ENCODE results near the gene LHPP.

LHPP gene

DNA sequence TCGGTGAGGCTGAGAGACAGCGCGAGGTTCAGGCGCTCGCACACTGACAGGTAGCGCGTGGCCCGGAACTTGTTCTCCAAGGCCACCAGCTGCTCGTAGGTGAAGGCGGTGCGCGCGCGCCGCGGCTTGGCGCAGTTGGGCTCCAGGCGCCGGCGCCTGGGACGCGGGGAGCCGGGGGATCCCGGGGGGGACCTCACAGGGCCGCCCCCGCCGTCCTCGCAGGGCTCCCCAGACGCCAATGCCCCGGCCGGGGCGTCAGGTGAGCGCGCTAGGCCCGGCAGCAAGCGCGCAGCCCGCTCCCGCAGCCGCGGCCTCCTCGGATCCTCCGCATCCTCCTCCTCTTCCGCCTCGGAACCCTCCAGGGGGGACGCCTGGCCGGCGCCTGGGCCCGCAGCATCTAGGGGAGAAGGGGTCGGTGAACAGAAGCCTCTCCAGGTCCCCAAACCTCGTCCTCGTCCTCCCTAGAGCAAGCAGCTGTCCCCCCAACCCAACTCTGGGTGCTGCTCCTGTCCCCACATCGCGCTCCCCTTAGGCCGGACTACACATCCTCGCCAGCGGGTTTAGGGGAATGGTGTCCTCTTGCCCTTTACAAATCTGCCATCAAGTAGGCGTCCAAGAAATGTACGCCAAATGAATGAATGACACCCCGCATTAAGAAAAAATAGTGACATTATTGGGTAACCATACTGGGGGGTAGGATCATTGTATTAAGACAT, 13.7 kb upstream of the LHPP start:
- no peak for DNase-seq (ENCODE audit: low read depth in 2 of 2)

- no peak for DNase-seq (ENCODE audit: low read depth in 2 of 2)
Measured at GRCh38 chr10:124448696-124449169, 12.9 kb upstream of the LHPP start.

DNA sequence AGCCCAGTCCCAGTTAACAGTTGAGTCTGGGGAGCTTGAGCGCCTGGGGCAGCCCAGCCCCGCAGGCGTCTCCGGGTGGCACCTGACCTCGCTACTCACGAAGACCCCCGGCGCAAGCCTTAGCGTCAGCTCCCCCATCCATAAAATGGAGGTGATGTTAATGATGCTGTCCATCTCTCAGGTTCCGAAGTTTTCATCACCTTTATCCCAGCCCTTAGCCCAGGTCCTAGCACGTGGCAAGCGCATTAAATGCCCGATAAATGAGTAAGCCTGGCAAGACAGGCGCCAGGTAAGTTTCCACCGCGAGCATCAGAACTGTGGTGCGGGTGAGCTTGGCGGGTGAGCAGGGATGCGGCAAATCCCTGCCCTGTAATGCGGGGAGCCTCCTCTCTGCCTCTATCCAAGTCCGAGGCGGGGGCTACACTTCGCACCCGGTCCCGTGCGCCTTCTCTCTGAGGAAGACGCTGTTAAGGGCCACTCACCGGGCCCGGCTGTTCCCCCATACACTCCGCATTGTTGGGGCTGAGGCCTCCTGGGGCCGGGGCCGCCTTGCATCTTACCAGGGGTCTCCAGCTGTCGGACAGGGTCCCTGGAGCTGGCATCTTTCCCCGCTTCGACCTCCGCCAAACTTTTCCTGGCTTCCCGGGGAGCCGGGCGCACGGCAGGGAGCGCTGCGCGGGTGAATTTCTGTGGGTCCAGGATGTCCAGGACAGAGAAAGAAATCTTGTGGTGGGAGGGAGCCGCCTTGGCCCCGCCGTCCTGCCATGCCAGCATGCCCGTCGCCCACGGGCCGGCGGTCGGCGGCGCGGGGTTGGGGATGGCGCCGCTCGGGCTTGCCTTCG, 12.2 kb upstream of the LHPP start:
- DNase-seq (ENCODE audit: low read depth in 2 of 2): no peak

GRCh38 chr10:124450012-124450782, 11.4 kb upstream of the LHPP start, which contains the start of gene NKX1-2:
TSS of gene NKX1-2 (minus strand) at chr10:124450035. CDS start at chr10:124449943, 92 bp downstream.
- DNase-seq (ENCODE audit: low read depth in 2 of 2): no peak

- no peak for DNase-seq (ENCODE audit: low read depth in 2 of 2)
Measured at GRCh38 chr10:124450783-124451057, 10.9 kb upstream of the LHPP start.

DNA sequence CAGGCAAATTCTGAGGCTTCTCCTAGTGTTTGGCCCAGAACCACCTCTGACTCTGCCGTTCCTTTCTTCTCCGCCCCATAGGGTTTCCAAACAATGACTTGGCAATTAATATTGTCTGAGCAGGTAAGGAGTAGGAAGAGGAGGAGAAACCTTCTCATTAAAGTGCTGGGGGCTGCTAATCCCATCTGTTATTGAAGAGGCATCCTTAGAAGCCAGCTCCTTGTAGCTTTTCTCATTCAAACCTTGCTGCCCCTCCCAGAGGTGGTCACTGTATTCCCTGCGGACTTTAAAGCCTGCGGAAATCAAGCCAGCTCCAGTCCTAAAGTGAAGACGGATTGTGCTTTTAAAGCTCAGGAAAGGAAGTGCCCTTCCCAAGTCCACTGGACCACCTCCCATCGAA, 10.3 kb upstream of the LHPP start:
- DNase-seq (ENCODE audit: low read depth in 2 of 2): no peak

DNA sequence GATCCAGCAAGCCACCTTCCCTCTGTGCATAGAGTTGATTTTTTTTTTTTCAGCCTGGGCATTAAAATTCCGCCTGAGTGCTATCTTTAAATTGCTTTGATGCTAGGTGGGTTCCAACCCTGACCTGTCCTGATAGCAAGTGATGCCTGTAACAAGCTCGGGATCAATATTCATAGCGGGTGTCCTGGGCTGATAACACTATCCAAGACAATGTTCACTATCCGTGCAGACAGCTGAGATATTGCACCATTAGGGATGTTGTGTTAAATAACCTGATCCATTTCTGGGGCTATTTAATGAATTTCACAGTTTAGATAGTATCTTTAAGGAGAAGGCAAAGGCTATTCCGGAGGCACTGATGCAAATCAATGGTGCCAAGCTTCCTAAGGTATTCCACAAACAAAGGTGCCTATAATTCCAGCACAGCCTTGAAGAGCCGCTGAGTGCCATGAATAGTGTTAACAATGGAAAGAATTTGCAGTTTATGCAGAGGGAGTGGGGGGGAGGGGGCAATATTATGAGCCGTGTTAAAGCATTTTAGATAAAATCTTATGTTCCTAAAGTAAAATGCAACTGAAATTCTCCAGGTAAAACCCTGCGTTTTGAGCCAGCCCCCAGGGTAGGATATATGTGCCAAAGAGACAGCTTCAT, 7.5 kb upstream of the LHPP start:
- no peak for DNase-seq (ENCODE audit: low read depth in 2 of 2)

- DNase-seq (ENCODE audit: low read depth in 2 of 2): no peak
Measured at GRCh38 chr10:124455441-124455840, 6.2 kb upstream of the LHPP start.

DNA sequence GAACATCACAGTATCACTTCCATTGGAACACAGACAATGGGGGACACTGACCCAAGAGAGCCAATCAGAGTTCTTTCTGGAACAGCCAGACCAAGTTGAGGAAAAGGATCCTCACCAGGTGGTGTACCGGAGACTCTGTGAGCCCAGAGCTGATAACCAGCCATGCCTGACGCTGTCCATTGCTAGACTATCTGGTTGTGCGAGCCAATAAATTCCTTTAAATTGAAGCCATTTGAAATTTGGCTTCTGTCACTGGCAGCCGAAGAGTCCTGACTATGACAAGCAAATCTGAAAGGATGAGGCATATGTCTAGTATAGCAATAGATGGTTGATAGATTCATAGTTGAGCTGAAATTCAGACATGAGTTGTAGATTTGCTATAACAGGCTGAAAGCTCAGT, 3.1 kb upstream of the LHPP start:
- no peak for DNase-seq (ENCODE audit: low read depth in 2 of 2)

GRCh38 chr10:124458889-124459288, 2.7 kb upstream of the LHPP start:
- DNase-seq (ENCODE audit: low read depth in 2 of 2): no peak

DNA sequence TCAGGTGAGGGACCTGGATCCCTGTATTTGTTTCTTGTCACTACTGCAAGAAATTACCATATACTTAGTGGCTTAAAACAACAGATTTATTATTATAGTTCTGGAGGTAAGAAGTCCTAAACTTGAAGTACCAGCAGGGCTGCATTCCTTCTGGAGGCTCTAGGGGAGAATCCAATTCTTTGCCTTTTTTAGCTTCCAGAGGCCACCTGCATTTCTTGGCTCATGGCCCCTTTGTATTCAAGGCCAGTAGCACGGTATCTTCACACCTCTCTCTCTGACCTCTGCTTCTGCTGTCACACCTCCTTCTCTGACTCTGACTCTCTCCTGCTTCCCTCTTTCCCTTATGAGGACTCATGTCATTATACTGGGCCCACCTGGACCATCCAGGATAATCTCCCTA, 2.2 kb upstream of the LHPP start:
- no peak for DNase-seq (ENCODE audit: low read depth in 2 of 2)

- no peak for DNase-seq (ENCODE audit: low read depth in 2 of 2)
Measured at GRCh38 chr10:124460144-124460543, 1.5 kb upstream of the LHPP start.

DNA sequence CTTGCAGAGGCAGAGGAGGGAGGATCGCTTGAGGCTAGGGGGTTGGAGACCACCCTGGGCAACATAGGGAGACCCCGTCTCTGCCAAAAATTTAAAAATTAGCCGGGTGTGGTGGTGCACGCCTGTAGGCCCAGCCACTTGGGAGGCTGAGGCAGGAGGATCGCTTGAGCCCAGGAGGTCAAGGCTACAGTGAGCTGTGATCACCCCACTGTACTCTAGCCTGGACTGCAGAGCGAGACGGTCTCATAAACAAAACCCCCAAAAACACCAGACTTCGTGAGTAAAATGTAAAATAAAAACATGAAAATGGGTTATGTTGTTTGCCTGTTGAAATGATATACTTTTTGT, 699 bp downstream of the LHPP start:
- no peak for DNase-seq (ENCODE audit: low read depth in 2 of 2)

DNA sequence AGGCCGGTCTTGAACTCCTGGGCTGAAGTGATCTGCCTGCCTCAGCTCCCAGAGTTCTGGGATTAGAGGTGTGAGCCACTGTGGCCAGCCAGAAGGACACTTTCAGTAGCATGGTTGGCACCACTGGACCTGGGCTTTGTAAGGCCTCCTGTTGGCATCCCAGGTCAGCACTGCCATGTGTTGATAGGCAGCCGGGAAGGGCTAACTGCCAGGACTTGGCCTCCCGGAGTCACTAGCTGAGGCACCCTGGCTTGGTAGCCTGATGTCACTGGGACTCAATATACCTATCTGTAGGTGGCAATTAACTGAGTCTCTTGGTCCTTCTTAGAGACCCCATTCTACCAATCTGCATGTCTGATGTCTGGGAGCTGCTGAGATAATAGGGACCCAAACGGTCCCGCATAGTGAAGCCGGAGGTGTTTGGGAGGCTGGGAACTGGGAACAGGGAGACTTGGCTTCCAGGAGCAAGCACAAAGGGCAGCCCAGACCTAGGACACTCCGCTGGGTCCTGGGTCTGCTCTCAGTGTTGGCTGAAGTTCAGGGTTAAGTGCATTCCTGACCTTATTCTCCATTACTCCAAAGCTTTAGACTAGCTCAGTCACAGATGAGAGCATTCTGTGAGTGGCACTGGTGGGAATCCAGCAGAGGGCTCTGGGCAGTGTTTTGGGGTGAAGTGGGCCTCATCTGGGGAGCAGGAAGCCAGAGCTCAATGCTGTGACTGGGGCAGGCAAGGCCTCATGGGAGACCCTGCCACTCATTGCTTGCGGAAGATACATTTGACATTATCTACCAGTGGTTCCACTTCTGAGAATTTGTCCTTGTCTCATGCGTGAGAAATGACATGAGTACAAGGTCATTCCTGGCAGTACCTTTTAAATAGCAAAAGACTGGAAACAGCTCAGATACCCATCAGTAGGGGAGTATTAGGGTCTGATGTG, 2.7 kb downstream of the LHPP start:
- DNase-seq (ENCODE audit: low read depth in 2 of 2): no peak

GRCh38 chr10:124465003-124465776, 3.6 kb downstream of the LHPP start:
- no peak for DNase-seq (ENCODE audit: low read depth in 2 of 2)

DNA sequence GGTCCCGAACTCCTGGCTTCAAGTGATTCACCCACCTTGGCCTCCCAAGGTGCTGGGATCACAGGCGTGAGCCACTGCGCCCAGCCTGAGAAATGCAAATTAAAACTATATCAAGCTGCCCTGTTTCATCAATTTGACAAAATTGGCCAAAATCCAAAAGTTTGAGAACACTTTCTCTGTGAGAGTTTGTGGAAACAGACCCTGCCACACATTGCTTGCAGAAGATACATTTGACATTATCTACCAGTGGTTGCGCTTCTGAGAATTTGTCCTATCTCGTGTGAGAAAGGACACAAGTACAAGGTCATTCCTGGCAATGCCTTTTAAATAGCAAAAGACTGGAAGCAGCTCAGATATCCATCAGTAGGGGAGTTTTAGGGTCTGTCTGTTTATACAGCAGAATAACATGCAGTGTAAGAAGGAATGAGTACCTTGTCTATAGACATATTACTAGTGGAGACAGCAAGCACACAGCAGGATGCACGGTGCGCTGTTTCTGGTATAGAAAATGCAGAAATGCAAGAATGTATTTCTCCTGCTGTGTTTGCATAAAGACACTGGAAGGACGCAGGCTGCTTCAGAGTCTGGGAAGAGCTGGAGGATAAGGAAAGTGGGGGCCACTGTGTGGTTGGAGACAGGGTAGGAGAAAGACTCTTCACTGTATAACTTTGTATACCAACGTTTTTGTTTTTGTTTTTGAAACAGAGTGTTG, 4.3 kb downstream of the LHPP start:
- no peak for DNase-seq (ENCODE audit: low read depth in 2 of 2)

DNA sequence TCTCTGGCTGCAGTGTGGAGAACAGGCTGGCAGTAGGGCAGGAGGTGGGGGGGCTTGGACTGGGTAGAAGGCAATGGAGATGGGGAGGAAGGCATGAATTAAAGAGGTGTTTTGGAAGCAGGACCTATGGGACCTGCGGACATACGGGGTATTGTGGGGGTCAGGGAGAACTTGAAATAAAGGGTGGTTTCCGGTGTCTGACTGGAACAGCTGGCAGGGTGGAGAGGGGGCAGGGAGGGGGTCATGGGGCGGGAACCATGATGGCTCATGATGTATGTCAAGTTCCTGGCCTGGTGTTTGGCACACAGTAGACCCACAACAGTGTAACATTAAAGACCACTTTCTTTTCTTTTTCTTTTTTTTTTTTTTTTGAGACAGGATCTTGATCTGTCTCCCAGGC, 5.5 kb downstream of the LHPP start:
- DNase-seq (ENCODE audit: low read depth in 2 of 2): no peak

GRCh38 chr10:124468624-124469023, 7.0 kb downstream of the LHPP start:
- no peak for DNase-seq (ENCODE audit: low read depth in 2 of 2)

DNA sequence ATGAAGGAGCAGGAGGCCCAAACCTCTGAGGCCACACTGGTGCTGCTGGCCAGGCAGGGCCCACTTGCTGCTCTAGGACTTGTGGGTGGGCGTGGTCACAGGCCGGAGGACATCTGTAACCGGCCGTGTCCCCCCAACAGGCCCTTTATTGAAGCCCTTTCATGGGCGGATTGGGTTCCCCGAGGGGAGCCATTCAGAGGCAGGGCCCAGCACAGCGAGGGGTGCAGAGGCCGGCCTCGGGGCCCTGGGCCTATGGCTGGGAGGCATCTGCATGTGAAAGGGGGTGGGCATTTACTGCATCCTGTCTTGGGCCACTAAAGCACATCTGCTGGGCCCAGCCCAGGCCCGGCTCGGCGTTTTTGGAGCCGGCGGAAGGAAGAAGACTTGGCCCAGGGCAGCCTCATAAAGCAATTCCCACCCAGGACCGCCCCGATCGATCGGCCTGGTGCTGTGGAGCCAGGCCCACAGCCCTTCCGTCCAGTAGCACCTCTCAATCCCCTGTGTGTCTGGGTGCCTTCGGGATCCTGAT, 8.4 kb downstream of the LHPP start:
- no peak for DNase-seq (ENCODE audit: low read depth in 2 of 2)

Data from stimulated activated CD4-positive, alpha-beta T cell treated with anti-CD3 and anti-CD28 coated beads, Interleukin-1b, Interleukin-23, amount 100 ng/mL, for 4 hours (primary cell).